Measurements from ENCODE around the gene C16orf87.

C16orf87 gene

GRCh38 chr16:46826631-46827030 lies 4.3 kb downstream of the C16orf87 start:
- H3K27me3 ChIP-seq (ENCODE audit: insufficient read depth, low read length, poor library complexity) = no peaks in the 10 kb centered on the region
- H3K4me1 ChIP-seq (ENCODE audit: insufficient read depth, low read length) = peaks cover 29% of the 10 kb centered on the region
- no peak overlapping the region for H3K27ac ChIP-seq (ENCODE audit: low read length)
- H3K4me3 ChIP-seq (ENCODE audit: low read depth in 1 of 2, low read length in 2 of 2) = no peak overlapping the region
- ATAC-seq (ENCODE audit: insufficient read depth, low read depth) (no peak), DNase-seq (no peak)
- H4K20me1 ChIP-seq (ENCODE audit: insufficient read depth, low read length) = peaks cover 22% of the 10 kb centered on the region; the same call in 1 of the 2 replicates
- no peaks in the 10 kb centered on the region for H3K9me3 ChIP-seq (ENCODE audit: insufficient read depth, low read length, severe bottlenecking)
- H3K79me2 ChIP-seq (ENCODE audit: insufficient read depth, low read length) = peaks cover 90% of the 10 kb centered on the region
- H3K4me2 ChIP-seq (ENCODE audit: insufficient read depth, low read length) = peak overlapping the region; percentile 46; the same call in 1 of the 2 replicates
- peaks cover 11% of the 10 kb centered on the region for H3K36me3 ChIP-seq (ENCODE audit: insufficient read depth, low read length)
- TF ChIP-seq CTCF (IDR thresholded peaks at IDR 0.05; ENCODE audit: borderline replicate concordance, extremely low read depth, low read length, poor library complexity, severe bottlenecking) = no peak
- TF ChIP-seq EZH2 (IDR thresholded peaks at IDR 0.05; ENCODE audit: borderline replicate concordance, low read depth, low read length, severe bottlenecking) = no peak
- no peak overlapping the region for H2AFZ ChIP-seq (ENCODE audit: low read depth, low read length)
- H3K9ac ChIP-seq (ENCODE audit: low read depth, low read length) = no peak overlapping the region

GRCh38 chr16:46822270-46822669 lies 8.7 kb downstream of the C16orf87 start:
- DNase-seq (no peak), ATAC-seq (ENCODE audit: insufficient read depth, low read depth) (no peak)
- peaks cover 6% of the 10 kb centered on the region for H3K4me1 ChIP-seq (ENCODE audit: insufficient read depth, low read length)
- peaks cover 14% of the 10 kb centered on the region; the same call in 1 of the 2 replicates for H4K20me1 ChIP-seq (ENCODE audit: insufficient read depth, low read length)
- H2AFZ ChIP-seq (ENCODE audit: low read depth, low read length) = no peak overlapping the region
- peaks cover 94% of the 10 kb centered on the region for H3K79me2 ChIP-seq (ENCODE audit: insufficient read depth, low read length)
- H3K9ac ChIP-seq (ENCODE audit: low read depth, low read length) = no peak overlapping the region
- H3K27me3 ChIP-seq (ENCODE audit: insufficient read depth, low read length, poor library complexity) = no peaks in the 10 kb centered on the region
- no peak overlapping the region for H3K27ac ChIP-seq (ENCODE audit: low read length)
- no peaks in the 10 kb centered on the region for H3K9me3 ChIP-seq (ENCODE audit: insufficient read depth, low read length, severe bottlenecking)
- H3K36me3 ChIP-seq (ENCODE audit: insufficient read depth, low read length) = peaks cover 11% of the 10 kb centered on the region; the same call in 1 of the 2 replicates
- no peak overlapping the region for H3K4me3 ChIP-seq (ENCODE audit: low read depth in 1 of 2, low read length in 2 of 2)
- no peak overlapping the region for H3K4me2 ChIP-seq (ENCODE audit: insufficient read depth, low read length)
- TF ChIP-seq EZH2 (IDR thresholded peaks at IDR 0.05; ENCODE audit: borderline replicate concordance, low read depth, low read length, severe bottlenecking) (no peak), CTCF (IDR thresholded peaks at IDR 0.05; ENCODE audit: borderline replicate concordance, extremely low read depth, low read length, poor library complexity, severe bottlenecking) (no peak)

GRCh38 chr16:46817961-46818360 lies 13.0 kb downstream of the C16orf87 start:
- Histone ChIP-seq H4K20me1 (ENCODE audit: insufficient read depth, low read length) (peaks cover 15% of the 10 kb centered on the region; the same call in 1 of the 2 replicates), H3K27ac (ENCODE audit: low read length) (no peak overlapping the region), H3K4me1 (ENCODE audit: insufficient read depth, low read length) (no peaks in the 10 kb centered on the region), H3K27me3 (ENCODE audit: insufficient read depth, low read length, poor library complexity) (no peaks in the 10 kb centered on the region), H3K9ac (ENCODE audit: low read depth, low read length) (no peak overlapping the region), H3K79me2 (ENCODE audit: insufficient read depth, low read length) (peaks cover 95% of the 10 kb centered on the region), H3K4me3 (ENCODE audit: low read depth in 1 of 2, low read length in 2 of 2) (no peak overlapping the region), H3K4me2 (ENCODE audit: insufficient read depth, low read length) (no peak overlapping the region), H3K36me3 (ENCODE audit: insufficient read depth, low read length) (peaks cover 11% of the 10 kb centered on the region; the same call in 1 of the 2 replicates), H3K9me3 (ENCODE audit: insufficient read depth, low read length, severe bottlenecking) (no peaks in the 10 kb centered on the region), H2AFZ (ENCODE audit: low read depth, low read length) (no peak overlapping the region)
- no peak for TF ChIP-seq EZH2 (IDR thresholded peaks at IDR 0.05; ENCODE audit: borderline replicate concordance, low read depth, low read length, severe bottlenecking)
- no peak for TF ChIP-seq CTCF (IDR thresholded peaks at IDR 0.05; ENCODE audit: borderline replicate concordance, extremely low read depth, low read length, poor library complexity, severe bottlenecking)
- ATAC-seq (ENCODE audit: insufficient read depth, low read depth) (no peak), DNase-seq (no peak)

Data from DND-41 (cell line).